Lower leg skin (tissue), 4 donors: Measurements from ENCODE around the gene UST. TPM values are rescaled to one million over a fixed set of nuclear protein-coding genes. Genes with fewer than 3 reads are reported as not detected.

Experiments used
- DNase-seq, 2 donors: peaks; one replicate each; pipeline ENCODE4 v3.0.0-alpha.2; 2019; ENCODE audit warnings: low spot score in 2 of 2
- H3K4me3 ChIP-seq: fragments of 200-600 bp; sonication (generic); 2 replicates; pipeline ENCODE4 v1.5.1; 2017; ENCODE audit warnings: mild to moderate bottlenecking, low read depth; ENCODE audit not compliant: poor library complexity, severe bottlenecking
- CTCF ChIP-seq, 3 donors: fragments of 450-650 bp; IDR thresholded peaks; one replicate each; pipeline ENCODE4 v1.5.1; 2016; ENCODE audit warnings: antibody characterized with exemption in 3 of 3, mild to moderate bottlenecking in 3 of 3, moderate library complexity in 2 of 3
- POLR2A ChIP-seq, 2 donors: fragments of 450-650 bp; IDR thresholded peaks; one replicate each; pipeline ENCODE4 v1.6.1; 2016 to 2017; ENCODE audit warnings: antibody characterized with exemption in 2 of 2, mild to moderate bottlenecking in 1 of 2, moderate library complexity in 1 of 2
- WGBS, 2 donors: methylation state at CpG; one replicate each; pipeline ENCODE4 v1.1.5; 2018; 5-methylcytosine and 5-hydroxymethylcytosine counted together
- intact Hi-C: fragments of 100-400 bp; cut with DNase I; formaldehyde crosslinking; loops from one replicate; pipeline ENCODE4 v1.15.0; 2023; ENCODE audit warnings: low total_unique reads
- total RNA-seq, 4 donors: library from RNA; depleted of rRNA; stranded (reverse); fragments of >200 nt; gene quantifications; one replicate each; pipeline ENCODE4 v1.1.0, GENCODE V29; 2016

UST gene
- total RNA-seq, 4 donors from 2014 or later: 12.2 to 21.7 (median 17.7) TPM

GRCh38 chr6:149065658-149066556, 319.1 kb downstream of the UST start:
- 68 to 70% methylated on average over 8 of the region's 8 CpGs for WGBS, 2 donors
- intact Hi-C loops: no loop called here
- no peak for DNase-seq
- TF ChIP-seq CTCF (IDR thresholded peaks at IDR 0.05) (no peak), POLR2A (IDR thresholded peaks at IDR 0.05) (no peak)
- H3K4me3 ChIP-seq: no peak overlapping the region

- intact Hi-C loops: no loop called here
- H3K4me3 ChIP-seq: no peak overlapping the region
- WGBS, 2 donors: 87 to 90% methylated on average over 4 of the region's 4 CpGs
- no peak for DNase-seq
- TF ChIP-seq POLR2A (IDR thresholded peaks at IDR 0.05): no peak
- no peak for TF ChIP-seq CTCF (IDR thresholded peaks at IDR 0.05)
These were observed 325.2 kb downstream of the UST start for GRCh38 chr6:149071997-149072396.

- WGBS, 2 donors: 85 to 96% methylated on average over 2 of the region's 2 CpGs
- H3K4me3 ChIP-seq: no peak overlapping the region
- intact Hi-C loops: no loop called here
- TF ChIP-seq CTCF (IDR thresholded peaks at IDR 0.05): no peak
- TF ChIP-seq POLR2A (IDR thresholded peaks at IDR 0.05): no peak
- no peak for DNase-seq
These were observed 328.0 kb downstream of the UST start for GRCh38 chr6:149074832-149075258.

GRCh38 chr6:149075616-149076354, 329.0 kb downstream of the UST start:
- WGBS, 2 donors: 74 to 84% methylated on average over 6 of the region's 6 CpGs

GRCh38 chr6:149076355-149076734, 329.5 kb downstream of the UST start:
- intact Hi-C loops: no loop called here

More at GRCh38 chr6:149075616-149076354, 329.0 kb downstream of the UST start:
- no peak overlapping the region for H3K4me3 ChIP-seq
- intact Hi-C loops: no loop called here
- no peak for TF ChIP-seq CTCF (IDR thresholded peaks at IDR 0.05)
- no peak for TF ChIP-seq POLR2A (IDR thresholded peaks at IDR 0.05)
- DNase-seq: no peak

More at GRCh38 chr6:149076355-149076734, 329.5 kb downstream of the UST start:
- TF ChIP-seq POLR2A (IDR thresholded peaks at IDR 0.05): no peak
- TF ChIP-seq CTCF (IDR thresholded peaks at IDR 0.05): no peak
- 46 to 53% methylated on average over 2 of the region's 2 CpGs for WGBS, 2 donors
- no peak overlapping the region for H3K4me3 ChIP-seq
- DNase-seq: no peak
